ENCODE results near the gene RTKN2.
"Not testable (repeated sequence)": the region's sequence is repeated elsewhere in the genome, so short reads cannot be mapped to it uniquely, and the experiment has no call there.

RTKN2 gene

GRCh38 chr10:62297857-62298256, 29.2 kb upstream of the RTKN2 start:
- no peaks in the 10 kb centered on the region for H3K27me3 ChIP-seq (ENCODE audit: insufficient read depth, poor library complexity, severe bottlenecking)
- H3K36me3 ChIP-seq (ENCODE audit: low read depth) = no peaks in the 10 kb centered on the region
- no peak overlapping the region for H3K27ac ChIP-seq (ENCODE audit: poor library complexity, severe bottlenecking)
- no peak overlapping the region for H3K4me3 ChIP-seq (ENCODE audit: severe bottlenecking)
- H3K4me1 ChIP-seq (ENCODE audit: insufficient read depth, poor library complexity, severe bottlenecking) = no peaks in the 10 kb centered on the region
- TF ChIP-seq CTCF (IDR thresholded peaks at IDR 0.05; ENCODE audit: poor library complexity, severe bottlenecking) = no peak
- ATAC-seq (ENCODE audit: low read depth) (no peak), DNase-seq (ENCODE audit: low spot score) (no peak)
- peaks cover 2% of the 10 kb centered on the region for H3K9me3 ChIP-seq (ENCODE audit: severe bottlenecking)

GRCh38 chr10:62284221-62284620, 15.6 kb upstream of the RTKN2 start:
- Histone ChIP-seq H3K27me3 (ENCODE audit: insufficient read depth, poor library complexity, severe bottlenecking) (no peaks in the 10 kb centered on the region), H3K9me3 (ENCODE audit: severe bottlenecking) (no peaks in the 10 kb centered on the region), H3K27ac (ENCODE audit: poor library complexity, severe bottlenecking) (no peak overlapping the region), H3K4me3 (ENCODE audit: severe bottlenecking) (no peak overlapping the region), H3K36me3 (ENCODE audit: low read depth) (no peaks in the 10 kb centered on the region), H3K4me1 (ENCODE audit: insufficient read depth, poor library complexity, severe bottlenecking) (no peaks in the 10 kb centered on the region)
- DNase-seq (ENCODE audit: low spot score) (no peak), ATAC-seq (ENCODE audit: low read depth) (no peak)
- no peak for TF ChIP-seq CTCF (IDR thresholded peaks at IDR 0.05; ENCODE audit: poor library complexity, severe bottlenecking)

GRCh38 chr10:62281348-62281747, 12.7 kb upstream of the RTKN2 start:
- not testable (repeated sequence) for ATAC-seq (ENCODE audit: low read depth); H3K36me3 ChIP-seq (ENCODE audit: low read depth); DNase-seq (ENCODE audit: low spot score); H3K27ac ChIP-seq (ENCODE audit: poor library complexity, severe bottlenecking); H3K27me3 ChIP-seq (ENCODE audit: insufficient read depth, poor library complexity, severe bottlenecking); H3K4me3 ChIP-seq (ENCODE audit: severe bottlenecking); H3K4me1 ChIP-seq (ENCODE audit: insufficient read depth, poor library complexity, severe bottlenecking); H3K9me3 ChIP-seq (ENCODE audit: severe bottlenecking)

GRCh38 chr10:62280392-62280791, 11.7 kb upstream of the RTKN2 start:
- H3K9me3 ChIP-seq (ENCODE audit: severe bottlenecking); H3K27me3 ChIP-seq (ENCODE audit: insufficient read depth, poor library complexity, severe bottlenecking); ATAC-seq (ENCODE audit: low read depth); H3K36me3 ChIP-seq (ENCODE audit: low read depth); DNase-seq (ENCODE audit: low spot score); H3K4me1 ChIP-seq (ENCODE audit: insufficient read depth, poor library complexity, severe bottlenecking); H3K27ac ChIP-seq (ENCODE audit: poor library complexity, severe bottlenecking); H3K4me3 ChIP-seq (ENCODE audit: severe bottlenecking): not testable (repeated sequence)

- Histone ChIP-seq H3K36me3 (ENCODE audit: low read depth) (no peaks in the 10 kb centered on the region), H3K27ac (ENCODE audit: poor library complexity, severe bottlenecking) (no peak overlapping the region), H3K4me1 (ENCODE audit: insufficient read depth, poor library complexity, severe bottlenecking) (no peaks in the 10 kb centered on the region), H3K4me3 (ENCODE audit: severe bottlenecking) (no peak overlapping the region), H3K9me3 (ENCODE audit: severe bottlenecking) (no peaks in the 10 kb centered on the region), H3K27me3 (ENCODE audit: insufficient read depth, poor library complexity, severe bottlenecking) (no peaks in the 10 kb centered on the region)
- TF ChIP-seq CTCF (IDR thresholded peaks at IDR 0.05; ENCODE audit: poor library complexity, severe bottlenecking) = no peak
- DNase-seq (ENCODE audit: low spot score) (no peak), ATAC-seq (ENCODE audit: low read depth) (no peak)
Observed at GRCh38 chr10:62278441-62278910, 9.8 kb upstream of the RTKN2 start.

GRCh38 chr10:62277971-62278370, 9.3 kb upstream of the RTKN2 start:
- TF ChIP-seq CTCF (IDR thresholded peaks at IDR 0.05; ENCODE audit: poor library complexity, severe bottlenecking) = no peak
- H3K9me3 ChIP-seq (ENCODE audit: severe bottlenecking) = no peaks in the 10 kb centered on the region
- no peak overlapping the region for H3K27ac ChIP-seq (ENCODE audit: poor library complexity, severe bottlenecking)
- no peaks in the 10 kb centered on the region for H3K36me3 ChIP-seq (ENCODE audit: low read depth)
- ATAC-seq (ENCODE audit: low read depth) (no peak), DNase-seq (ENCODE audit: low spot score) (no peak)
- no peaks in the 10 kb centered on the region for H3K27me3 ChIP-seq (ENCODE audit: insufficient read depth, poor library complexity, severe bottlenecking)
- no peaks in the 10 kb centered on the region for H3K4me1 ChIP-seq (ENCODE audit: insufficient read depth, poor library complexity, severe bottlenecking)
- H3K4me3 ChIP-seq (ENCODE audit: severe bottlenecking) = no peak overlapping the region

Measured in RWPE2 (cell line).